Anterior cingulate cortex (tissue), 58 donors: ENCODE measurements around the gene ZBTB39.
"Not testable (repeated sequence)": the region's sequence is repeated elsewhere in the genome, so short reads cannot be mapped to it uniquely, and the experiment has no call there.

ENCODE experiments used
- DNase-seq, 58 donors: peaks; one replicate each; lab custom pipeline; 2025; lab: John Stamatoyannopoulos, UW

The ZBTB39 gene, protein sequence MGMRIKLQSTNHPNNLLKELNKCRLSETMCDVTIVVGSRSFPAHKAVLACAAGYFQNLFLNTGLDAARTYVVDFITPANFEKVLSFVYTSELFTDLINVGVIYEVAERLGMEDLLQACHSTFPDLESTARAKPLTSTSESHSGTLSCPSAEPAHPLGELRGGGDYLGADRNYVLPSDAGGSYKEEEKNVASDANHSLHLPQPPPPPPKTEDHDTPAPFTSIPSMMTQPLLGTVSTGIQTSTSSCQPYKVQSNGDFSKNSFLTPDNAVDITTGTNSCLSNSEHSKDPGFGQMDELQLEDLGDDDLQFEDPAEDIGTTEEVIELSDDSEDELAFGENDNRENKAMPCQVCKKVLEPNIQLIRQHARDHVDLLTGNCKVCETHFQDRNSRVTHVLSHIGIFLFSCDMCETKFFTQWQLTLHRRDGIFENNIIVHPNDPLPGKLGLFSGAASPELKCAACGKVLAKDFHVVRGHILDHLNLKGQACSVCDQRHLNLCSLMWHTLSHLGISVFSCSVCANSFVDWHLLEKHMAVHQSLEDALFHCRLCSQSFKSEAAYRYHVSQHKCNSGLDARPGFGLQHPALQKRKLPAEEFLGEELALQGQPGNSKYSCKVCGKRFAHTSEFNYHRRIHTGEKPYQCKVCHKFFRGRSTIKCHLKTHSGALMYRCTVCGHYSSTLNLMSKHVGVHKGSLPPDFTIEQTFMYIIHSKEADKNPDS

DNA sequence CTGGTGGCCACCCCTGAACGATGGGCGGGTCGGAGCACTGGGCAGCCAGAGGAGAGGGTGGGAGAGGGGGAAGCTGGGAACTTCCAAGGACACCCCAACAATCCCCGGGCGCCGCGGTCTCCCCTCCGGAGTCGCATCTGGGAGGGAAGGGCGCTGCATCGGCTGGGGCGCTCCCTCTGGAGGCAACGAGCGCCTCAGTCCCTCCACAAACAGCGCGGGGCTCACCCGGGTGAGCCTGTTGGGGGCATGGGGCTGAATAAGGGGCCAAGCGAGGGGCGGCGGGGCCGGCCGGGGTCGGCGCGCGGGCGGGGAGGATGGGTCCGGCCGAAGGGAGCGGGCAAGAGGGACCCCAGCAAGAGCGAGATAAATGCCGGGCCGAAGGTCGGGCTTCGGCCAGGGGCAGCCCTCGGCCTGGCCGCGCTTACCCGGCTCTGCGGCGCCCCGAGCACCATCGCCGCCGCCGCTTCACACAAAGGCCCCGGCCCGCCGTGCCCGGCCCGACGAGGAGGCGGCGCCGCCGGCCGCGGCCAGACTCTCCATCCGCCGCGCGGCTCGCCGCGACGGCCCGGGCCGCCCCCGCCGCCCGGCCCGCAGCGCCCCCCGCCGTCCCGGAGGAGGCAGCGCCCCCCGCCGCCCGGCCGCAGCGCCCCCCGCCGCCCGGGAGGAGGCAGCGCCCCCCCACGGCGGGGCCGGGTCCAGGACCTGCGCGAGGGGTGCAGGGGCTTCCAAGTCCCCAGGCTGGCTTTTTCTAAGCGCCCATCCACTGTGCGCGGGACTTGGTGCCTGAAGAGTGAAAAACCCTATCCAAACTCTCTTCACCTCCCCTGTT, at the start of gene ZBTB39:
Gene ZBTB39, minus strand, starts transcription at position 567 of the 829 bp plus-strand sequence. CDS start 1,629 bp downstream, outside the sequence.
- DNase-seq: peak in 44 of 58 donors; percentile 5 to 69 (median 44)

GRCh38 chr12:57055824-57056223, 49.5 kb upstream of the ZBTB39 start:
- no peak for DNase-seq

DNA sequence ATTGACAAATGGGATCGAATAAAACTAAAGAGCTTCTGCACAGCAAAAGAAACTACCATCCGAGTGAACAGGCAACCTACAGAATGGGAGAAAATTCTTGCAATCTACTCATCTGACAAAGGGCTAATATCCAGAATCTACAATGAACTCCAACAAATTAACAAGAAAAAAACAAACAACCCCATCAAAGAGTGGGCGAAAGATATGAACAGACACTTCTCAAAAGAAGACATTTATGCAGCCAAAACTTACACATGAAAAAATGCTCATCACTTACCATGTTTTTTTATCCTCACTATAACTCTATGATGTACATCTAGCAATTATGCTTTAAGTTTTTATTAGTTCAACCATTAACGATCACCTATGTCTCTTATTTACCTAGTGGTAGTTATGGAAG, 47.6 kb upstream of the ZBTB39 start:
- not testable (repeated sequence) for DNase-seq

GRCh38 chr12:57053146-57053545, 46.8 kb upstream of the ZBTB39 start:
- not testable (repeated sequence) for DNase-seq

DNA sequence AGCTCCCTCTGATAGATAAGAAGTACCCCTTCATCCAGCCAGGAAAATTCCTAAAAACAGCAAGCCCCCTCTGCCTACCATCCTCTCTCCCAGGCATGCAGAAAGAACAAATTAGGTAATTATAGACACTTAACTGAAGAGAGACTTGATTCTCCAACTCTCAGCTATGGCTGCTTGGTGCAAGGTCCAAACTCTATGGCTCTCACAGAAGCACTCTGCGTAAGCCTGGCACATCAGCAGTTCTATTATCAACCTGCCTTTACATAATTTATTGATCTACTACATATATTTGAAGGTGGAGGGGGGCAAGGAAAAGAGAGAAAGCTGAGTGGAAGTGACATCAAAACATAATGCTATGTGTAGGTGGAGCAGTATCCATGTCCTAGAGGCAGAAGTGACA, 44.7 kb upstream of the ZBTB39 start:
- no peak for DNase-seq

DNA sequence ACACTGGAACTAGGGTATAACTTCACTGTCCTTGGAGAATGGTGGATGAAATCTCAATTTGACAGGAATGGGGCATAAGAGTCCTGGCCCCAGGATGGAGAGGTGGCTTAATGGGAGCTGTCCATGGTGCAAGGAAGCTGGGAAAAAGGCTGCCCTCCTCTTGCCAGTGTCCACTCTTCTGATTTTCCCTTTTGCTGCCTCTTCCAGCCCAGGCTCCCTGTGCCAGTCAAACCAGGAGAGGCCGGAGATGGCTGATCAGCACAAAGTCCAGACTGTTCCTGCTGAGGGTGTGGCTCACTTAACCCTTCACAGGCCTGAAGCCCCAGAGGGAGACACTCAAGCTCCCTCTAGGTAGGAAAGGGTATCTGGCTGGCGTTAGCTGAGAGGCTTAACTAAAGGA, 43.5 kb upstream of the ZBTB39 start, which contains the start of gene MYO1A:
Gene MYO1A, minus strand, starts transcription at position 240 of the 400 bp plus-strand sequence. CDS start 1,806 bp downstream, outside the sequence.
- DNase-seq: no peak

DNA sequence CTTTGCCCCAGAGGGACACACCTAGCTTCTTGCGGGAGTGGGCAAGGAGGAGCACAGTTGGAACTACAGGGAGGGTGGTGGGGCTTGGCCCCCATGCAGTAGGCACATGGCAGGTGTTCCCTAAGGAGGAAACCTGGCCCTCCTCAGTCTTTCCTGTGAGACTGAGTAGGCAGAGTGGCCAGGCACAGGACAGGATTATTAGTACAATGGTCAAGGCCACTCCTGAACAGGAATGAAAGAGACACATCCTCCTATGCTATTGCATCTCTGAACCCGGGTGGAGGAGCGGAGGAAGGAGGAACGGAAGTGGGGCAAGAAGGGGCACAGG, 42.7 kb upstream of the ZBTB39 start:
- no peak for DNase-seq

DNA sequence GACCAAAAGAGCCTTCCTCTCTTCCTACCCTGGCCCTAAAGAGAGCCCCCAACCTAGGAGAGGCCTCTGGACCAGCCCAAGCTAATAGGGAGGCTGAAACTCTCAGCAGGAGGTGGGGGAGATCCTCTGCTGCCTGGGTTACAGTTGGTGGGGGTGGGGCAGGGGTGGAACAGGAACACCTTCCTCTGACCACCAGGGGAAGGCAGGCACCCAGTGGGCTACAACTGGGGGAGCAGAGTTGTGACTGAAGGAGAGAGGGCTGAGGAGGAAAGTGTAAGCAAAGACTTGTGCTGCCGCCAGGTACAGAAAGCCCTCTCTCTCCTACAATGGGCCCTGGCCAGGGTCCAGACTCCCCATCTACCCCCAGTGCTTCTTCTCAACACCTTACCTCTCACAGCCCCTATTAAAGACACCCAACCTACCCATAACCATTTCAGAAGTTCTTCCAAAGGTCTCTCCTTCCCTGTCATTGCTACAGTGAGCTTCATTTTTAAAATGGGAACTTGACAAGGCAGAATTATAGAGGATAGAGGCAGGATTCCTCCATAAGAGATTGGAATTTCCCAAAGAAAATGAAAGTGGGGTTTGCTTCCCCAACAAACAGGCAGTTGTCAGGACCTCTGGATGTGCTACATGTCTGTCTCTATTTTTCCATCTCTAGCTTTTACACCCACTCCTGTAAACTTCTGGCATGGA, 42.2 kb upstream of the ZBTB39 start:
- DNase-seq: no peak

- no peak for DNase-seq
Measured at GRCh38 chr12:57047981-57048380, 41.6 kb upstream of the ZBTB39 start.

DNA sequence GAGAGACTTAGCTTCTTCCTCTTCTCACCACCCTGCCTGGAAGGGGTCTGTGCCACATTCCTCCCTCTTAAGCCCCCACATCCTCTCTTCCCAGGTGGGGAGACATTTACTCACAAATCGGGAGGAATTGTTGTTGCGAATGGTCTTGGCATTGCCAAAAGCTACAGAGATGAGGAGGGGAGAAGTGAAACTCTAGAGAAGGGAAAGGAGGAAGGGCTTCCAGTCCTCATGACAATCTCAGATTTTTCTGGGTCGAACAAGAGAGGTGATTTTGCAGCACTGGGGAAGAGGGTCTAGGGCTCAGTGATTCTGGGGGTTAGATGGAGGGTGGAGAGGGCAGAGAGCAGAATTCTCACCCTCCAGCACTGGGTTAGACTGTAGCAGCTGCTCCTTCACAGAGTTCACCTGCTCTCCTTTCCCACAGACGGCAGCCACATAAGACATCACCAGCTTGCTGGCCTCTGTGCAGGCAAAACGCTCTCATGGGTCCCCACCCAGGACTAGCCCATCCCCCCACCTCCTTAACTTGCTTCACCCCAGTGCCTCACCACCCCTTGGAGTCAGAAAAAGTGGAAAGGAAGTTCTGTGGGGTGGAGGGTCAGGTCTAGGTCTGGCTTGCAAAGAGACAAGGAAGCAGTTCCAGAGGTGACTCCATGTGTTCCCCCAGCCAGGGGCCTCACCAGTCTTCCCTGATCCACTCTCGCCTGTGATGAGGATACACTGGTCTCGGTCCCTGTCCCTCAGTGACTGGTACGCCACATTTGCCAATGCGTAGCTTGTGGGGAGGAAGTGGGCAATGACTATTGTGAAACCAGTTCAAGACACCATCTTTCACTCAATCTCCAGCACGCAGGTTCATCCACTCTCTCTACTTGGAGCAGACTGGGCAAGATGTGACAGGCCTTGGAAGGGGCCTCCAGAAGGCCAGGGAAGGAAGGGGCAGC, 40.9 kb upstream of the ZBTB39 start:
- DNase-seq: no peak

- no peak for DNase-seq
Measured at GRCh38 chr12:57046086-57046791, 39.9 kb upstream of the ZBTB39 start.

DNA sequence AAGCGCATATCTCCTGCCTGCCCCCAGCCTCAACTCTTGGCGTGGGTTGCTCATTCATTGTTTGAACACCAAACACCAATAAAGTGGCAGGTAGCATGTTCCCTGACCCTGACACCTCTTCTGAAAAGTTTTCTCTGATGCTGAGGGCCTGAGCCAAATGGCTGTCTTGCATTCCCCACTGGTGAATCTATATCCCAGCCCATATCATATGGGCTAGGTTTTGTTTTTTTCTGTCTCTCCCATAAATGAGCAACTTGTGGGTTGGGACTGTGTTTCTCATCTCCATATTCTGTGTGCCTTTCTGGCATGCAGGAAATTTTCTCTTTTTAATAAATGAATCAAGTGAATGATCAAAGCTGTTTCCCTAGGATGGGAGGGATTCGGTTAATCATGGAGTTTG, 38.5 kb upstream of the ZBTB39 start:
- no peak for DNase-seq

DNA sequence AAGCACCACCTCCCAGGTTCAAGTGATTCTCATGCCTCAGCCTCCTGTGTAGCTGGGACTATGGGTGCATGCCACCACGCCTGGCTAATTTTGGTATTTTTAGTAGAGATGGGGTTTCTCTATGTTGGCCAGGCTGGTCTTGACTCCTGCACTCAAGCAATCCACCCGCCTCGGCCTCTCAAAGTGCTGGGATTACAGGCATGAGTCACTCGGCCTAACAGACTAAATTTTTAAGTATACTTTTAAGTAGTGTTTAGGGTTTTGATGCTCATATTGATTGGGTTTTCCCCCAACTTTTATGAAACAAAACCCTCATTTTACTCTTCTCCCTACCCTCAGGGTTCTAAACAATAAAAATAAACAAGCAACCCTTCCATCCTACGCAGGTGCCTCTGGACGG, 38.1 kb upstream of the ZBTB39 start:
- DNase-seq: no peak

GRCh38 chr12:57042695-57043094, 36.3 kb upstream of the ZBTB39 start:
- no peak for DNase-seq

GRCh38 chr12:57040750-57041149, 34.4 kb upstream of the ZBTB39 start:
- no peak for DNase-seq

GRCh38 chr12:57040211-57040610, 33.9 kb upstream of the ZBTB39 start:
- no peak for DNase-seq

DNA sequence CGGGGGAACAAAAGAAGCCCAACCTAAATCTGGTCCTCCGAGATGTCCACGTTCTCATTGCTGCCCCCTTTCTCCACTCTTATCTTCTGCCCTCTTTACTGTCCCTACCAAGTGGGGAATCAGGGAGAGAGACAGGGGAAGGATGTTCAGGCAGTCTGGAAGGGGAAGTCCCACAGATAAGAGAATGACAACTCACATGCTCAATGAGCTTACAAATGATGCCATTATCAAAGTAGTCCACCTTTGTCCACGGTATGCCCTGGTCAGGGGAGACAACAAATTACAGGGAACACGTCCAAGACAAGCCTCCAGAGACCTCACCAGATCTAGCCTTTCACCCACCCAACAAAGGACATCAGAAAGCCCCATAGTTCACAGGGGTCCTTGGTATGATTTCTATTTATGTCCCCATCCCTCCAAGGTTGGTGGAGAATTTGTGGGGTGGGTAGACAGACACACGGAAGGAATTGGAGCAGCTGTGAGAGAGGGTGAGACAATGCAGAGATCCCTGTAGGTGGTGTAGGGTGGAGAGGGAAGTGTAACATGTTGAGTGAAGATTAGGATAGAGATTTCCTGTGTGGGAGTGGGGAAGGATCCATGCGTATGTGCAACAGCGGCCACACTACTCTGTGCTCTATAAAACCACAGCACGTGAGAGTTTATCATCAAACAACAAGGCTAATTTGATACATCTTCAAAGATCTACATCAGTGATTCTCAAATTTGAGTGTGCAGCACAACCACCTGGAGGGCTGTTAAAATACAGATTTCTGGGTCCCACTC, 32.9 kb upstream of the ZBTB39 start:
- DNase-seq: no peak

- DNase-seq: no peak
Measured at GRCh38 chr12:57037264-57037663, 30.9 kb upstream of the ZBTB39 start.
